Testis (tissue), 2 donors: ENCODE results near the gene ALDH3B2.

Experiments used
- CTCF ChIP-seq, 3 experiments: fragments of 450-650 bp in 2 of 3; fragments of 200-600 bp in 1 of 3; sonication (generic) in 1 of 3; IDR thresholded peaks; one replicate each; pipeline ENCODE4 v1.5.1; 2016 to 2019; ENCODE audit warnings: antibody characterized with exemption in 3 of 3, mild to moderate bottlenecking in 2 of 3, moderate library complexity in 1 of 3
- POLR2A ChIP-seq: fragments of 450-650 bp; IDR thresholded peaks from one replicate; pipeline ENCODE4 v1.6.1; 2017; ENCODE audit warnings: antibody characterized with exemption, mild to moderate bottlenecking, moderate library complexity

GRCh38 chr11:67668192-67668551 is 6.3 kb downstream of the ALDH3B2 start:
- TF ChIP-seq CTCF (IDR thresholded peaks at IDR 0.05) (no peak), POLR2A (no peak)
